ENCODE results near the gene RGS16.

RGS16 gene

GRCh38 chr1:182629499-182630096, 25.4 kb upstream of the RGS16 start:
- DNase-seq (ENCODE audit: low spot score), result no peak

GRCh38 chr1:182629080-182629479, 24.9 kb upstream of the RGS16 start:
- no peak for DNase-seq (ENCODE audit: low spot score)

GRCh38 chr1:182628657-182629056, 24.5 kb upstream of the RGS16 start:
- DNase-seq (ENCODE audit: low spot score), result no peak

- DNase-seq (ENCODE audit: low spot score), result no peak
Observed at GRCh38 chr1:182627622-182628021, 23.4 kb upstream of the RGS16 start.

- DNase-seq (ENCODE audit: low spot score), result no peak
Observed at GRCh38 chr1:182626527-182626926, 22.3 kb upstream of the RGS16 start.

GRCh38 chr1:182625719-182626504, 21.7 kb upstream of the RGS16 start:
- DNase-seq (ENCODE audit: low spot score), result no peak

GRCh38 chr1:182625024-182625423, 20.8 kb upstream of the RGS16 start:
- DNase-seq (ENCODE audit: low spot score), result no peak

GRCh38 chr1:182624577-182624976, 20.4 kb upstream of the RGS16 start:
- no peak for DNase-seq (ENCODE audit: low spot score)

GRCh38 chr1:182622901-182623528, 18.8 kb upstream of the RGS16 start:
- no peak for DNase-seq (ENCODE audit: low spot score)

- DNase-seq (ENCODE audit: low spot score), result no peak
Observed at GRCh38 chr1:182621906-182622305, 17.7 kb upstream of the RGS16 start.

GRCh38 chr1:182620924-182621585, 16.9 kb upstream of the RGS16 start:
- DNase-seq (ENCODE audit: low spot score), result no peak

- no peak for DNase-seq (ENCODE audit: low spot score)
Observed at GRCh38 chr1:182617734-182618351, 13.7 kb upstream of the RGS16 start.

- DNase-seq (ENCODE audit: low spot score), result no peak
Observed at GRCh38 chr1:182617014-182617429, 12.8 kb upstream of the RGS16 start.

GRCh38 chr1:182616130-182617013, 12.2 kb upstream of the RGS16 start:
- DNase-seq (ENCODE audit: low spot score), result no peak

- no peak for DNase-seq (ENCODE audit: low spot score)
Observed at GRCh38 chr1:182615468-182616129, 11.4 kb upstream of the RGS16 start.

GRCh38 chr1:182614796-182615454, 10.7 kb upstream of the RGS16 start:
- peak; percentile 42 for DNase-seq (ENCODE audit: low spot score)

- DNase-seq (ENCODE audit: low spot score), result no peak
Observed at GRCh38 chr1:182611787-182612186, 7.6 kb upstream of the RGS16 start.

- DNase-seq (ENCODE audit: low spot score), result no peak
Observed at GRCh38 chr1:182611326-182611725, 7.1 kb upstream of the RGS16 start.

GRCh38 chr1:182610606-182611194, 6.5 kb upstream of the RGS16 start:
- no peak for DNase-seq (ENCODE audit: low spot score)
